Effector memory CD4-positive, alpha-beta T cell (primary cell): Measurements from ENCODE around the gene C5orf63.

ENCODE experiments used
- DNase-seq, 3 donors: peaks; one replicate each; pipeline ENCODE4 v3.0.0-alpha.2; 2020
- H3K27ac ChIP-seq: 2 replicates; pipeline ENCODE4 v1.7.0; 2013; ENCODE audit warnings: mild to moderate bottlenecking, low read length, moderate library complexity; ENCODE audit not compliant: insufficient read depth, poor library complexity, severe bottlenecking
- H3K27me3 ChIP-seq: replicated peaks from 2 replicates; pipeline ENCODE4 v1.7.0; 2013; ENCODE audit warnings: mild to moderate bottlenecking, low read length; ENCODE audit not compliant: insufficient read depth, control insufficient read depth, poor library complexity, severe bottlenecking
- H3K36me3 ChIP-seq: 2 replicates; pipeline ENCODE4 v1.7.0; 2013; ENCODE audit warnings: mild to moderate bottlenecking, low read length, moderate library complexity; ENCODE audit not compliant: control insufficient read depth, insufficient read depth
- H3K4me1 ChIP-seq: 2 replicates; pipeline ENCODE4 v1.7.0; 2013; ENCODE audit warnings: low read length, mild to moderate bottlenecking; ENCODE audit not compliant: control insufficient read depth, insufficient read depth, poor library complexity, severe bottlenecking
- H3K4me3 ChIP-seq: 2 replicates; pipeline ENCODE4 v1.7.0; 2013; ENCODE audit warnings: low read length, low read depth, mild to moderate bottlenecking; ENCODE audit not compliant: insufficient read depth, poor library complexity, severe bottlenecking
- H3K9me3 ChIP-seq: 2 replicates; pipeline ENCODE4 v1.7.0; 2013; ENCODE audit warnings: mild to moderate bottlenecking, low read length, moderate library complexity; ENCODE audit not compliant: control insufficient read depth

C5orf63 gene

GRCh38 chr5:127040796-127041520, 32.3 kb downstream of the C5orf63 start:
- no peaks in the 10 kb centered on the region for H3K9me3 ChIP-seq
- no peaks in the 10 kb centered on the region for H3K36me3 ChIP-seq
- H3K27me3 ChIP-seq, result no peaks in the 10 kb centered on the region
- H3K4me3 ChIP-seq, result no peak overlapping the region
- H3K27ac ChIP-seq, result no peak overlapping the region
- no peak for DNase-seq
- no peaks in the 10 kb centered on the region for H3K4me1 ChIP-seq

DNA sequence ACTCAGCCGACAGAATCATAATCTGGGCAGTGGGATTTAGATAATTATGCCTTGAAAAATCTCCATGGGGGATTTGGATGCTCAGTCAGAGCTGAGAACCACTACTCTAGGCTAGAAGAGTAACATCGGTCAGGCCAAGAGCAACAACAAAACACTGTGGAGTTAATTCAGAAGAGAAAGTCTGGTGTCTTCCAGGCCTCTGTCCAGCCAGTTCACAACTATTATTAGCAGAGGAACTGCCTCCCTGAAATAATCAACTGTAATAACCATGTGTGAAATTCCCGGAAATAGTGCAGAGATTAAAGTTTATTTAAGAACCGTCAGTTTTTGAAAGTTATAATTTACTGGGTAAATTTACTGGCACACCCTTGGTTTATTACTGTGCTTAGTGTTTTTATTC, 34.8 kb downstream of the C5orf63 start:
- no peak overlapping the region for H3K4me3 ChIP-seq
- H3K9me3 ChIP-seq, result no peaks in the 10 kb centered on the region
- H3K4me1 ChIP-seq, result no peaks in the 10 kb centered on the region
- no peak overlapping the region for H3K27ac ChIP-seq
- no peak for DNase-seq
- H3K27me3 ChIP-seq, result no peaks in the 10 kb centered on the region
- H3K36me3 ChIP-seq, result no peaks in the 10 kb centered on the region

- Histone ChIP-seq H3K4me3 (no peak overlapping the region), H3K36me3 (no peaks in the 10 kb centered on the region), H3K27ac (no peak overlapping the region), H3K4me1 (peaks cover 14% of the 10 kb centered on the region), H3K9me3 (no peaks in the 10 kb centered on the region), H3K27me3 (peaks cover 3% of the 10 kb centered on the region)
- no peak for DNase-seq
Measured at GRCh38 chr5:127031863-127032232, 41.5 kb downstream of the C5orf63 start.

DNA sequence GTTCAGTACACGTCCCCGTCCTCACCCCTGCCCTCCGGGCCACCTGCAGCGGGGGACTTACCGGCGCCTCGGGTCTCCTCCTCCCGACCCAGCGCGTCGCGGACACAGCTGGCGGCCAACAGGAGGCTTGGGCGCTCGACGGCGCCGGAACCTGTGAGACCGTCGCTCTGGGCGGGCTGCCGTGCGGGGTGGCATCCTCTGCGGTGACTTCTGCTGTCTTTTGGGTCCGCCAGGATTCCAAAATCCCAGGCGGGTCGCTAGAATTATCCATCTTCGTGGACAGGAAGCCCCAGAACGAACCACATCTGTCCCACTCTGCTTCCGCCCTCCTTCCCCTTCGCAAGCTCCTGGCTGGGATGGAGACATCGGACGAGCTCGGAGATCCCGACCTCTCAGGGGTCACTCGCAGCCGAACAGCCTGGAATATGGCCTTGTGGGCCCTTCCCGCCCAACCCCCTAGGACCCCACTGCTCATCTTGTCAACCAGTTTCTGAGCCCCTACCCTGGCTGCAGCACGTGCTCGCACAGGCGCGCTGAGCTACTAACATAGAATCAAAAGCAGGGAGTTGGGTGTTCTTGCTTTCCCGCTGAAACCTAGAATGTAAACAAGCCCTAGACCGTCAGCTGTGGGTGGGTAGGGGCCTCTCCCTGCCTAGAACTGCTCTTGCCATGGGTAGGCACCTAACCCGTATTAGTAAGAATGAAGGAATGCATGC, 42.0 kb downstream of the C5orf63 start:
- Histone ChIP-seq H3K9me3 (no peaks in the 10 kb centered on the region), H3K36me3 (no peaks in the 10 kb centered on the region), H3K4me1 (peaks cover 14% of the 10 kb centered on the region), H3K4me3 (peak overlapping the region; percentile 83), H3K27ac (peak overlapping the region; percentile 58), H3K27me3 (peaks cover 3% of the 10 kb centered on the region)
- DNase-seq, result no peak

GRCh38 chr5:127030259-127031146, 42.8 kb downstream of the C5orf63 start, which contains the start of gene MARCHF3:
Gene MARCHF3, minus strand, starts transcription at chr5:127030558. Its CDS starts 112,387 bp downstream, at chr5:126918171.
- Histone ChIP-seq H3K4me3 (peak within 1 kb of the TSS; percentile 83), H3K27ac (peak within 1 kb of the TSS; percentile 62), H3K9me3 (no peaks in the 10 kb centered on the region), H3K27me3 (peaks cover 3% of the 10 kb centered on the region), H3K4me1 (peaks cover 14% of the 10 kb centered on the region), H3K36me3 (no peaks in the 10 kb centered on the region)
- peak; percentile 89 to 91 (median 90) for DNase-seq

- Histone ChIP-seq H3K36me3 (no peaks in the 10 kb centered on the region), H3K4me1 (peaks cover 14% of the 10 kb centered on the region), H3K9me3 (no peaks in the 10 kb centered on the region), H3K4me3 (peak overlapping the region; percentile 83), H3K27ac (peak overlapping the region; percentile 62), H3K27me3 (peaks cover 3% of the 10 kb centered on the region)
- DNase-seq, result peak in 2 of 3 donors; percentile 6 to 11
Measured at GRCh38 chr5:127029581-127030258, 43.6 kb downstream of the C5orf63 start.

DNA sequence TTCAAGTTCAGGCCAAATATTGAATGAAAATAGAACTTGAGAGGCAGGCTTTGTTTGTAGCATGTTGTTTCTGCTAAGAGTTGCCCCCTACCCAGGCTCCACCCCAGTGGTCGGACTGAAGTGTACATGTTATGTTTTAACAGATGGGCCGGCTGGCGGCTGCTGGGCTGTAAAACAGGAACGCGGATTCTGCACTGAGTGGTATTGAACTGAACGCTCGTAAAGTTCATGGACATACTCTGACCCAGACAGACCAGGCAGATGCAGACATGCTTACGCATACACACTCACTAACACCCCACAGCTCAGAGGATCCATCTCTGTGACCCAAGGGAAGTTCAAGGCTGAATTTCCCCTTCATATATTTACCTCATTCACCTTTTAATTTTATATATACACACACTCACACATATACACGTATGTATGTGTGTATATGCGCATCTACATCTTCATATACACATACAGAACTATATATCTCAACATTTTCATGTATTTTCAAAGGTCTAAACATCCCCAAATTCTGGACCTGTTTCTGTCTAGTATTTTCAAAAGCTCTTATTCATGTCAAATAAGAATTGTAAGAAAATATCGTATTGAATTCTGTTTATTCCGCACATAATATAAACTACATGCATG, 44.4 kb downstream of the C5orf63 start:
- no peak for DNase-seq
- Histone ChIP-seq H3K36me3 (no peaks in the 10 kb centered on the region), H3K4me3 (peak overlapping the region; percentile 83), H3K27ac (no peak overlapping the region), H3K27me3 (peaks cover 3% of the 10 kb centered on the region), H3K4me1 (peaks cover 14% of the 10 kb centered on the region), H3K9me3 (no peaks in the 10 kb centered on the region)

- no peak overlapping the region for H3K4me3 ChIP-seq
- no peak for DNase-seq
- no peaks in the 10 kb centered on the region for H3K9me3 ChIP-seq
- H3K27me3 ChIP-seq, result peaks cover 3% of the 10 kb centered on the region
- no peaks in the 10 kb centered on the region for H3K36me3 ChIP-seq
- no peak overlapping the region for H3K27ac ChIP-seq
- H3K4me1 ChIP-seq, result peaks cover 14% of the 10 kb centered on the region
Measured at GRCh38 chr5:127027539-127027938, 45.8 kb downstream of the C5orf63 start.

GRCh38 chr5:127026166-127026565, 47.1 kb downstream of the C5orf63 start:
- no peak for DNase-seq
- H3K9me3 ChIP-seq, result no peaks in the 10 kb centered on the region
- H3K27ac ChIP-seq, result no peak overlapping the region
- H3K4me3 ChIP-seq, result no peak overlapping the region
- H3K27me3 ChIP-seq, result peaks cover under 1% of the 10 kb centered on the region
- H3K4me1 ChIP-seq, result peaks cover 10% of the 10 kb centered on the region
- H3K36me3 ChIP-seq, result no peaks in the 10 kb centered on the region
